GM23248 (cell line): ENCODE measurements around the gene PSD. TPM values are rescaled to one million over a fixed set of nuclear protein-coding genes. Genes with fewer than 3 reads are reported as not detected.

Experiments used
- DNase-seq: peaks from one replicate; pipeline ENCODE4 v3.0.0-alpha.2; 2015
- H2AFZ ChIP-seq: fragments of 200-600 bp; sonication (generic); 2 replicates; pipeline ENCODE4 v1.6.1; 2016; ENCODE audit warnings: antibody characterized with exemption
- H3F3A ChIP-seq: fragments of 200-600 bp; sonication (generic); 2 replicates; pipeline ENCODE4 v1.6.1; 2016; ENCODE audit warnings: mild to moderate bottlenecking, antibody characterized with exemption, mixed run types; ENCODE audit not compliant: insufficient read depth
- H3K27ac ChIP-seq: fragments of 200-600 bp; sonication (generic); 2 replicates; pipeline ENCODE4 v1.5.1; 2016; ENCODE audit warnings: mild to moderate bottlenecking
- H3K27me3 ChIP-seq: fragments of 200-600 bp; sonication (generic); replicated peaks from 2 replicates; pipeline ENCODE4 v1.6.1; 2016; ENCODE audit warnings: mild to moderate bottlenecking; ENCODE audit not compliant: insufficient read depth
- H3K36me3 ChIP-seq: fragments of 200-600 bp; sonication (generic); 2 replicates; pipeline ENCODE4 v1.6.1; 2016; ENCODE audit warnings: low read depth, mild to moderate bottlenecking
- H3K4me1 ChIP-seq: fragments of 200-600 bp; sonication (generic); 2 replicates; pipeline ENCODE4 v1.6.1; 2016; ENCODE audit warnings: mild to moderate bottlenecking; ENCODE audit not compliant: insufficient read depth
- H3K4me2 ChIP-seq: fragments of 200-600 bp; sonication (generic); one replicate; pipeline ENCODE4 v1.6.1; 2016; ENCODE audit warnings: mild to moderate bottlenecking; ENCODE audit not compliant: unreplicated experiment
- H3K4me3 ChIP-seq: fragments of 200-600 bp; sonication (generic); 2 replicates; pipeline ENCODE4 v1.5.1; 2016; ENCODE audit warnings: mild to moderate bottlenecking
- H3K79me2 ChIP-seq: fragments of 200-600 bp; sonication (generic); 2 replicates; pipeline ENCODE4 v1.6.1; 2016; ENCODE audit warnings: mild to moderate bottlenecking; ENCODE audit not compliant: insufficient read depth
- H3K9ac ChIP-seq: fragments of 200-600 bp; sonication (generic); 2 replicates; pipeline ENCODE4 v1.6.1; 2016; ENCODE audit warnings: mild to moderate bottlenecking
- H3K9me2 ChIP-seq: fragments of 200-600 bp; sonication (generic); 2 replicates; pipeline ENCODE4 v1.6.1; 2016; ENCODE audit warnings: mixed run types, mild to moderate bottlenecking, moderate library complexity; ENCODE audit not compliant: insufficient read depth
- H3K9me3 ChIP-seq: fragments of 200-600 bp; sonication (generic); one replicate; pipeline ENCODE4 v1.6.1; 2017; ENCODE audit warnings: low read depth
- H4K20me1 ChIP-seq: fragments of 200-600 bp; sonication (generic); 2 replicates; pipeline ENCODE4 v1.6.0; 2016; ENCODE audit not compliant: insufficient read depth
- EZH2 ChIP-seq: fragments of 200-600 bp; sonication (generic); IDR thresholded peaks from 2 replicates; pipeline ENCODE4 v1.6.1; 2018; ENCODE audit warnings: antibody characterized with exemption, mild to moderate bottlenecking; ENCODE audit not compliant: insufficient read depth, poor library complexity, severe bottlenecking
- EZH2phosphoT487 ChIP-seq: fragments of 200-600 bp; sonication (generic); IDR thresholded peaks from 2 replicates; pipeline ENCODE4 v1.6.1; 2018; ENCODE audit warnings: antibody characterized with exemption, moderate library complexity, mild to moderate bottlenecking, low read depth; ENCODE audit not compliant: insufficient read depth
- WGBS, 2 experiments: methylation state at CpG; one replicate each; pipeline ENCODE4 v1.1.6; 2015 to 2017; ENCODE audit warnings: low lambda C conversion rate in 2 of 2, low coverage in 1 of 2; ENCODE audit errors: missing lambda C conversion rate in 2 of 2; 5-methylcytosine and 5-hydroxymethylcytosine counted together
- in situ Hi-C: fragments of 300-500 bp; cut with MboI; formaldehyde crosslinking; loops from 2 replicates; pipeline ENCODE4 v1.15.0; 2020
- polyA plus RNA-seq: library from polyadenylated mRNA; unstranded; fragments of >200 nt; fragmentation: Nextera tagmentation; extraction: Ambion mirVana; gene quantifications from 2 replicates; pipeline ENCODE4 v1.2.1, GENCODE V29; 2016
- total RNA-seq: library from RNA; depleted of rRNA; stranded (reverse); fragments of >200 nt; shearing (Covaris generic); gene quantifications from 2 replicates; pipeline ENCODE4 v1.2.3, GENCODE V29; 2014

Gene PSD
- total and polyA plus RNA-seq, 2 experiments from 2014 or later, result 1.8 to 11.3 TPM

GRCh38 chr10:102384606-102385429 is 33.8 kb downstream of the PSD start:
- H3K79me2 ChIP-seq, result no peaks in the 10 kb centered on the region
- H3K9ac ChIP-seq, result no peak overlapping the region
- H3F3A ChIP-seq, result peaks cover 14% of the 10 kb centered on the region; the same call in 1 of the 2 replicates
- no peaks in the 10 kb centered on the region for H3K9me3 ChIP-seq
- H3K9me2 ChIP-seq, result no peaks in the 10 kb centered on the region
- no peak overlapping the region for H3K4me2 ChIP-seq
- DNase-seq, result peak; percentile 42
- no peak overlapping the region for H3K27ac ChIP-seq
- no peaks in the 10 kb centered on the region for H3K4me1 ChIP-seq
- 65 to 71% methylated on average over 4 of the region's 4 CpGs for WGBS, 2 experiments
- no peak overlapping the region for H3K4me3 ChIP-seq
- TF ChIP-seq EZH2 (no peak), EZH2phosphoT487 (no peak)
- H4K20me1 ChIP-seq, result no peaks in the 10 kb centered on the region
- H3K36me3 ChIP-seq, result 0 out of 2 replicates have a peak, but pooled peaks cover 4% of the 10 kb centered on the region
- H3K27me3 ChIP-seq, result no peaks in the 10 kb centered on the region
- in situ Hi-C loops, result no loop called here
- H2AFZ ChIP-seq, result no peak overlapping the region

- in situ Hi-C loops, result no loop called here
- Histone ChIP-seq H3K9me3 (no peaks in the 10 kb centered on the region), H4K20me1 (no peaks in the 10 kb centered on the region), H3K4me1 (no peaks in the 10 kb centered on the region), H3K36me3 (0 out of 2 replicates have a peak, but pooled peaks cover 4% of the 10 kb centered on the region), H3F3A (peaks cover 14% of the 10 kb centered on the region; the same call in 1 of the 2 replicates), H3K9me2 (no peaks in the 10 kb centered on the region), H3K9ac (no peak overlapping the region), H3K4me2 (no peak overlapping the region), H2AFZ (no peak overlapping the region), H3K27me3 (no peaks in the 10 kb centered on the region), H3K27ac (no peak overlapping the region), H3K79me2 (no peaks in the 10 kb centered on the region), H3K4me3 (no peak overlapping the region)
- peak; percentile 38 for DNase-seq
- no peak for TF ChIP-seq EZH2phosphoT487
- no peak for TF ChIP-seq EZH2
- 43 to 47% methylated on average over 6 of the region's 6 CpGs for WGBS, 2 experiments
Measured at GRCh38 chr10:102384053-102384452, 34.5 kb downstream of the PSD start.

DNA sequence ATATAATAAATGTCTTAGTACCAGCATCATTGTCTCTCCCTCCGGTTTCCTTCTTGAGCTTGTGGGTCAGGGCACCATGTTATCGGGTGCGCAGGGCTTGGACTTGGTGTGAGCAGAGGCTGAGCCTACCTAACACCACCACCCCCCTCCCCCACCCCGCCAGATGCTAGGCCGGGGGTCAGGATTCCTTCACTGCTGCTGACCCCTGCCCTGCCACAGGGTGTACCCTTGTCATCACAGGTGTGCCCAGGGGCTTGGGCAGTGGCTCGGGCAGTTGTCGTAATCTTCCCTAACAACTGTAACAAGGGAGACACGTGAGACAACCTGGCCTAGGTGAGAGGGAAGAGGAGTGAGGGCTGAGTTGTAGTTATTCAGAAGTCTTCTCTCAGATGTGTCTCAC is 35.7 kb downstream of the PSD start:
- H3K9me3 ChIP-seq, result no peaks in the 10 kb centered on the region
- in situ Hi-C loops, result no loop called here
- no peak for DNase-seq
- H3K4me1 ChIP-seq, result no peaks in the 10 kb centered on the region
- no peak overlapping the region for H3K4me2 ChIP-seq
- H3K79me2 ChIP-seq, result no peaks in the 10 kb centered on the region
- no peak overlapping the region for H2AFZ ChIP-seq
- H3K4me3 ChIP-seq, result no peak overlapping the region
- TF ChIP-seq EZH2, result no peak
- no peak for TF ChIP-seq EZH2phosphoT487
- peaks cover 13% of the 10 kb centered on the region; the same call in 1 of the 2 replicates for H3K36me3 ChIP-seq
- 96 to 98% methylated on average over 8 of the region's 8 CpGs for WGBS, 2 experiments
- no peaks in the 10 kb centered on the region for H3K9me2 ChIP-seq
- H3F3A ChIP-seq, result peaks cover 14% of the 10 kb centered on the region; the same call in 1 of the 2 replicates
- H3K9ac ChIP-seq, result no peak overlapping the region
- no peaks in the 10 kb centered on the region for H4K20me1 ChIP-seq
- H3K27ac ChIP-seq, result no peak overlapping the region
- no peaks in the 10 kb centered on the region for H3K27me3 ChIP-seq

DNA sequence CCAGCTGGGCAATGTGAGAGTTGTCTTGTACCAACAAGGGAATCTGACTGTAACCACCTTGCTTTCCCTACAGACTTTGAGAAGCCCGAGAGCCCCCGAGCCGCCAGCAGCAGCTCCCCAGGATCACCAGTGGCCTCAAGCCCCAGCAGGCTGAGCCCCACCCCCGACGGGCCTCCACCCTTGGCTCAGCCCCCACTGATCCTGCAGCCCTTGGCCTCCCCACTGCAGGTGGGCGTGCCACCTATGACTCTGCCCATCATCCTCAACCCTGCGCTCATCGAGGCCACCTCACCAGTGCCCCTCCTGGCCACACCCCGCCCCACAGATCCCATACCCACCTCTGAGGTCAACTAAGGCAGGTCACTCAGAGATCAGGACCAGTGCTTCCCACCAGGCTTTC is 36.6 kb downstream of the PSD start:
- Histone ChIP-seq H3K9me2 (no peaks in the 10 kb centered on the region), H3K4me1 (no peaks in the 10 kb centered on the region), H3K79me2 (no peaks in the 10 kb centered on the region), H3K27ac (no peak overlapping the region), H3K36me3 (peaks cover 19% of the 10 kb centered on the region; the same call in 1 of the 2 replicates), H3K27me3 (no peaks in the 10 kb centered on the region), H3K9me3 (no peaks in the 10 kb centered on the region), H4K20me1 (no peaks in the 10 kb centered on the region), H3K9ac (no peak overlapping the region), H3K4me3 (no peak overlapping the region), H2AFZ (no peak overlapping the region), H3F3A (peaks cover 14% of the 10 kb centered on the region; the same call in 1 of the 2 replicates), H3K4me2 (no peak overlapping the region)
- no peak for DNase-seq
- TF ChIP-seq EZH2 (no peak), EZH2phosphoT487 (no peak)
- in situ Hi-C loops, result no loop called here
- WGBS, 2 experiments, result 90 to 92% methylated on average over 6 to 9 of the region's 9 CpGs
